HG02885 (cell line): ENCODE measurements around the gene LRRC36.

Experiments
- ATAC-seq: cut with Tn5 transposase; IDR thresholded peaks from one replicate; pipeline ENCODE4 v1.9.1; 2021; ENCODE audit warnings: mild to moderate bottlenecking; ENCODE audit not compliant: unreplicated experiment, poor library complexity

The LRRC36 gene

GRCh38 chr16:67419931-67420330, 93.3 kb downstream of the LRRC36 start:
- ATAC-seq: no peak

DNA sequence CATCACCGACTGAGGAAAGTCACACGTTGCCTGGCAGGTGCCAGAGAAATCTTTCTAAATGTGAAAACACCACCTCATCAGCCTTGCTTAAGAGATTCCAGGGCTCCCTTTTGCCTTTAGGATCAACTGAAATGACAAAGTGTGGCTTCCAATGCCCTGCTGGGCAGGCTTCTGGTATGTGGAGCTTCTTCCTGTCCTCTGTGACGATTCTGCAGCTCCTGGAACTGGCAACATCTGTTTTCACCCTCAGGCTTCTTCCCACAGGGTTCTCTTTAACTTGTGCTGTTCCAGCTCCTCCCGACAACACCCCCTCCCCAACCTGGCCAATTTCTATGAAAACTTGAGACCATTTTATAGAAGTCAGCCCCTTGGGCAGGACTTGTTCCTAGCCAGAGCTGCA, 94.4 kb downstream of the LRRC36 start:
- ATAC-seq: no peak

DNA sequence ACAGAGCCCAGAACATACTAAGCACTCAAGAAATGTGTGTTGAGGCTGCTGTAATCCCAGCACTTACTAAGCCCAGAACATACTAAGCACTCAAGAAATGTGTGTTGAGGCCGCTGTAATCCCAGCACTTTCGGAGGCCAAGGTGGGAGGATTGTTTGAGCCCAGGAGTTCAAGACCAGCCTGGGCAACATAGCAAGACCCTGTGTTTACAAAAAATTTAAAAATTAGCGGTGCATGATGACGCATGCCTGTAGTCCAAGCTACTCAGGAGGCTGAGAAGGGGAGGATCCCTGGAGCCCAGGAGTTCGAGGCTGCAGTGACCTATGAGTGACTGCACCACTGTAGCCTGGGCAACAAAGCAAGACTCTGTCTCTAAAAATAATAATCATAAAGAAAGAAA, 96.4 kb downstream of the LRRC36 start:
- ATAC-seq: no peak

DNA sequence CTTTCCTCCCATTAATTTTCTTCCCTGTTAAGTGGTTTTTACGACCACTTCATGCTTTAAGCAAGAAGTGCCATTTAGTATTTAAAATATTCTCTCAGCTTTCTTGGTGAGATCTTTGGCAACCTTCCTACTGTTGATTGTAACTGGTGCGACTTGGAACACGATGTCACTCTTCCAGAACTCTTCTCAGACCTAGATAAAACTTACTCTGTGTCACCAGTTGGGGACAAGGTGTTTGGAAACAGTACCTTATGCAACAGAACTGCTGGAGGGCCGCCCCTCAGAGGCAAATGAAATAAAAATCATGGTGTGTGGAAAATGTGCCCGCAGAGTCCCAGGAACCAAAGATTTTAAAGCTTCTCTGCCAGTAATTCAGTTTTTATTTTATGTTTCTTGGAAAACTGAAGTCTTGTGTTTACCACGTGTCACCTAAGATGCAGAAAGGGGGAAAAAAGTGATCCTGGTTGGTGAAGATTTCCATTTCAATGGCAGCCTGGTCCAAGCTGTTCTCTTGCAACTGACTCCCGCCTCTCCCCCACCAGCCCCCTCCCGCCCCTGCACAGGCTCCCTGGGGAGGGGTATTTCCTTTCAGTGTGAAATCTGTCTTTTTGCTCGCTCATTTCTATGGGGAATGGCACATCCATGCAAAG, 97.1 kb downstream of the LRRC36 start:
- no peak for ATAC-seq

GRCh38 chr16:67424261-67424615, 97.6 kb downstream of the LRRC36 start:
- ATAC-seq: no peak

DNA sequence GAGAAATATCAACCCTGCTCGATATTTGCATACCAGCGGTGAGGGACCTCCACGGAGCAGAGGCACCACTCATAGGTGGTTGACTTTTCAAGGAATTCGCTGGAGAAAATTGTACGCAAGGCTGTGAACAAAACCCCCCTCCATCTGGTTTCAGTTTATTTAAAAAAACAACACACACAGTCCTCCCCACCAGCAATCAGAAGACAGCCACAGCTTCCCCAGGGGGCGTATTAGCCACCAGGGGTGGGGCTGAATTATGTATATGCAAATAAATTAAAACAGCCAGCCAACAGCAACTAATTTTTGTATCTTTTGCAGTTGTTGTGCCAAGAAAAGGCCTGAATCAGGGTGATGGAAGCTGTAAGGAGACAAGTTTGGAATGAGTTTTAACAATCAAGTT, 98.4 kb downstream of the LRRC36 start:
- no peak for ATAC-seq

DNA sequence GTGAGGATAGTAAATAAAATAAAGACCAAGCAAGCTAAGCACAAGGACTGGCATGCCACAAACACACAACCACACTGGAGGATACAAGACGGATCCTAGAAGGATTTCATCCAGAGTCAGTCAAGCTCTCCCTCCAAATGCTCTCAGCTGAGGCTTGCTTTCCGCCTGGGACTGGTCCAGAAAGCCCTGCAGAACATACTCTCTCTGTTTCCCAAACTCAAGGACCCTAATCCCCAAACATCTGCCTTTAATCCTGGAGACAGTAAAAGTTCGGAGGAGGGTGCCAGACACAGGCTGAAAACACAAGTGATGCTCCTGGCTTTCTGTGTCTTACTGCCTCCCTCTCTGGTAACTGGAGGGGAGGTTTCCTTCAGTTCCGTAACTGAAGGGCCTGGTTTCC, 99.0 kb downstream of the LRRC36 start:
- no peak for ATAC-seq

- no peak for ATAC-seq
Observed at GRCh38 chr16:67426022-67426421, 99.4 kb downstream of the LRRC36 start.

DNA sequence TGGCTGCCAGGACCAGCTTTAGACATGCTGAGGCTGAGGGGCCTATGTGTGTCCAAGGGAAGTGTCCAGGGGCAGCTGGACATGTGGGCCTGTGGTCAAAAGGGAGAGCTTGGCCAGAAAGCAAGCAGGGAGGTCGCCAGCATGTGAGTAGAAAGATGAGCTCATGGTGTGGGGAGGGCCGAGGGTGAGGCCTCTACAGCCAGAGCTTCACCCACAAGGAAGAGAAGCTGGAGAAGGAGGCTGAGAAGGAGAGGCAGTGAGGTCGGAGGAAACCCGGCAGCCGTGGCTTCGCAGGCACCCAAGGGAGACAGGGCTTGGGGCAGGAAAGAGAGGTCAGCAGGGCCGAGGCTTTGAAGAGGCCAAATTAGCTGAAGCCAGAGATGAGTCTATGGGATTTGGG, 100.3 kb downstream of the LRRC36 start:
- ATAC-seq: no peak

DNA sequence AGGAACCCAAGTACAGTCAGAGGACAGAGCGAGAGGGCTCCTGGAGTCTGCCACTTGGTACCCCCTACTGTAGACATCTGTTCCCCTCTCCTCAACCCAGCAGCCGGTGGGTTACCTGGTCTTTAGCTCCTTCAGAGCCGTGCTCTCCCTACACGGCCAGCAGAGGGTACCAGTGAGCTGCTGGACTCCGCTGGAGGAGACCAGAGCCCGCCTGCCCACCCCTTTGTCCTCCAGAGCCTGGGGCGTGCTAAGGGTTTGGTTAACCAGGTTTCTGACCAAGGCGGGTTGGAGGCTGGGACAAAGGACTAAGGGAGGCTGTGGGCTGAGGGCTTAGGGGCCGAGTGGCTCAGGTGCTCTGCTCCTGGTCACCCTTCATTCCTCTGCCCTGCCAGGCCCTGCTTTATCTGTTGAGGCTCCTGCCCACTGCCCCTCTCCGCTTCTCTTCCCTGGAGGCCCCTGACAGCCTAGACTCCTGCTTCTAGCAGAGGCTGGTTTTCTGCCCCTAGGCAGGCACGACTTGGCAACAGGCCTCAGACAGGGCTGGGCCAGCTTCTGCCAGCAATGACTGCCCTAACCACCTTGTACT, 101.6 kb downstream of the LRRC36 start:
- peak; percentile 56 for ATAC-seq

DNA sequence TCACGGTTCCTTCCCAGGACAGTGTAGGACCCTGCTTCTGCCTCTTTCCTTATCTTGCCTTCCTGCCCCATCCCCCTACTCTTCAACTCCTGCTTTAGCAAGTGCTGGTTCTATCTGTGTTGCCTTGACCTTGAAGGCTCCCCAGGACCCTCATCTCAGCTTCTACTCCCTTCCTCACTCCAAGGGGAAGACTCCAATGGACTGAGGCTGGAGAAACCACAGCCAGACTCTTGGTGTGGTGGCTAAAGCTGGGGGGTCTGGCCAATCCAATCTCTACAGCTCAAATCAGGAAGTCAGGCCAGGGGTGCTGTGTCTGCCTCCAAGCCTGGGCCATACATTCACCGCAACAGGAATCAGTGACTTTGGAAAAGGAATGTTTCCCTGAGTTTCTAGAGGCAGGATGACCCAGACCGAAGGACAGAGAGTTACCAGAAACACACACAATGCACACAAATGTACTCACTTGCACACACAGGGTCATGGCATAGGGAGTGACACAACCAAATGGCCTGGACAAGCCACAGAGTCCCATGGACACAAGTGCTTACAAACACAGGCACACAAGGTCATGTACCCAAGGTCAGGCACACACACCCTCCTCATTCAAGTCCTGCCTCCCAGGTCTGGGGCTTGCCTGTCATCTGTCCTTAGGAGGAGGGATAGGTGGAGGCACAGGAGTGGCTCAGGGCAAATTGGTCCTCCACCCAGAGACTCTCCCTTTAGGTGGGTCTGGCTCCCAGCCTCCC, 102.6 kb downstream of the LRRC36 start:
- no peak for ATAC-seq

- no peak for ATAC-seq
Observed at GRCh38 chr16:67429799-67430503, 103.3 kb downstream of the LRRC36 start.

- ATAC-seq: no peak
Observed at GRCh38 chr16:67430504-67430976, 103.9 kb downstream of the LRRC36 start.

DNA sequence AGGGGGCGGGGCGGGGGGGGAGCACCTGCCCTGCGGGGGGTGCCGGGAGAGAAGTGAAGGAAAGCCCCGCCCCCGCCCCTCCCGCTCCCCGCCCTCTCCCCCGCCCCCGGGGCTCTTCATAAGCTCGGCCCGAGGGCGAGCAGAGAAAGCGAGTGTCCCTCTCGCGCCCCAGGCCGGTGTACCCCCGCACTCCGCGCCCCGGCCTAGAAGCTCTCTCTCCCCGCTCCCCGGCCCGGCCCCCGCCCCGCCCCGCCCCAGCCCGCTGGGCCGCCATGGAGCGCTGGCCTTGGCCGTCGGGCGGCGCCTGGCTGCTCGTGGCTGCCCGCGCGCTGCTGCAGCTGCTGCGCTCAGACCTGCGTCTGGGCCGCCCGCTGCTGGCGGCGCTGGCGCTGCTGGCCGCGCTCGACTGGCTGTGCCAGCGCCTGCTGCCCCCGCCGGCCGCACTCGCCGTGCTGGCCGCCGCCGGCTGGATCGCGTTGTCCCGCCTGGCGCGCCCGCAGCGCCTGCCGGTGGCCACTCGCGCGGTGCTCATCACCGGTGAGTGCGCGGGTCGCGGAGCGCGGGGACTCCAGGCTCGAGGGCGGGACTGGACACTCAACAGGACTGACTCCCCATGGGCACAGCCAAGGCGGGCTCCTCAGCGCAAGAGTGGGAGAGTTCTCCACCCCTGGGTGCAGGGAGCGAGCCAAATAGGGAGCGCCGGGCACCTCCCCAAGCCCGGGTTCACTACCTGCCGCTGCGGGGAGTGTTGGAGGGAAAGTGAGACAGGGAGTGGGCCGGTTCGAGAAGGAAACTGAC, 104.6 kb downstream of the LRRC36 start, which contains the start of gene HSD11B2:
TSS of gene HSD11B2 (plus strand) at position 145 of the 798 bp plus-strand sequence. CDS start at position 273, 128 bp downstream.
- no peak for ATAC-seq

DNA sequence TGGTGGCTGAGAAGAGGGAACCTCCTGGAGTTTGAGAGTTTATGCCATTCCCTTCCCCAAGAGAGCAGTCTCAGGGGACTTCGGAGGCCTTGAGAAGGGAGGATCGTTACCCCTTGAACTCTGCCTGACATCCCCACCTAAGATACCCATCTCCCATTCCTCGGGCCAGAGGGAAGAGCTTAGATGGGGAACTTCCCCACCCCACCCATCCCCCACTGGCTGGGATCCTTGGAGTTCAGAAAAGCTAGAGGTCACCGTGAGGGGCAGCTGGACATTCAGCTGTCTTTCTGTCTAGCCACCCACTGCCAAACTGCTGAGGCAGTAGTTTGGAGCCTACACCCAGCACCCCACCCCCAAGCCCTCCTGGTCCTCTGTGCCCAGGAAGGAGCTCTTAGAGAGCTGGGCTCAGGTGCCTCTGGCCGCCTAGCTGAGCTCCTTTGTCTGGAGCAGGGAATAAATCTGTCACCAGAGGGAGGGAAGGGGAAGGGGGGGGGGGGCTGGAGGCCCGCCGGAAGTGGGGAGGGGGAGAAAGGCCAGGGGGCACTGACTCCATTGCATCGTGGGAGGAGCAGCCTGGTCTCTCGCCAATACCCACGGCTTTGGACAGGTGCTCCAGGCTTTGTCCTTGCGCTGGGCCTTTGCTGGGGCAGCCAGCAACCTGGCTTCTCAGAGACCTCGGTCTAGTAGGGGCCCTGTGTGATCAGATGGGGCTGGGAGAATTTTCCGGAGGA, 105.3 kb downstream of the LRRC36 start:
- no peak for ATAC-seq

GRCh38 chr16:67432506-67432890, 105.9 kb downstream of the LRRC36 start:
- ATAC-seq: no peak

- no peak for ATAC-seq
Observed at GRCh38 chr16:67433131-67433719, 106.6 kb downstream of the LRRC36 start.
